Fibroblast of pulmonary artery (primary cell): ENCODE data around the gene IPMK.

Experiments used
- DNase-seq: peaks from one replicate; pipeline ENCODE4 v3.0.0-alpha.2; 2010; ENCODE audit warnings: low read depth
- H3K4me3 ChIP-seq: replicated peaks from 2 replicates; pipeline ENCODE4 v1.5.1; 2011; ENCODE audit warnings: low read depth, mild to moderate bottlenecking, control low read depth, low read length, moderate library complexity
- CTCF ChIP-seq: IDR thresholded peaks from 2 replicates; pipeline ENCODE4 v1.5.1; 2011; ENCODE audit warnings: mild to moderate bottlenecking, control low read depth, low read length, inconsistent platforms; ENCODE audit errors: missing control alignments

The IPMK gene

GRCh38 chr10:58278962-58279307 lies 11.2 kb upstream of the IPMK start:
- no peak for TF ChIP-seq CTCF
- DNase-seq, result no peak
- H3K4me3 ChIP-seq, result no peak overlapping the region

- DNase-seq, result no peak
- no peak for TF ChIP-seq CTCF
Observed at GRCh38 chr10:58278274-58278961, 10.7 kb upstream of the IPMK start.

GRCh38 chr10:58275908-58276307 lies 8.2 kb upstream of the IPMK start:
- no peak overlapping the region for H3K4me3 ChIP-seq
- peak; percentile 51 for DNase-seq
- TF ChIP-seq CTCF, result no peak

More at GRCh38 chr10:58278274-58278961, 10.7 kb upstream of the IPMK start:
- H3K4me3 ChIP-seq, result no peak overlapping the region

GRCh38 chr10:58275261-58275660 lies 7.6 kb upstream of the IPMK start:
- no peak for TF ChIP-seq CTCF
- no peak overlapping the region for H3K4me3 ChIP-seq
- DNase-seq, result peak; percentile 10

- H3K4me3 ChIP-seq, result peak overlapping the region; percentile 83
- TF ChIP-seq CTCF, result no peak
- DNase-seq, result no peak
Observed at GRCh38 chr10:58269782-58270290, 2.1 kb upstream of the IPMK start.

GRCh38 chr10:58268946-58269781 lies 1.5 kb upstream of the IPMK start, which contains the start of gene CISD1:
Gene CISD1 (plus strand): TSS chr10:58269162. CDS start chr10:58269274, 112 bp downstream.
- peak; percentile 100 for DNase-seq
- peak within 1 kb of the TSS; percentile 83 for H3K4me3 ChIP-seq

More at GRCh38 chr10:58268946-58269781, 1.5 kb upstream of the IPMK start, which contains the start of gene CISD1:
- TF ChIP-seq CTCF, result no peak
